ENCODE results near the gene AATF.

AATF gene

DNA sequence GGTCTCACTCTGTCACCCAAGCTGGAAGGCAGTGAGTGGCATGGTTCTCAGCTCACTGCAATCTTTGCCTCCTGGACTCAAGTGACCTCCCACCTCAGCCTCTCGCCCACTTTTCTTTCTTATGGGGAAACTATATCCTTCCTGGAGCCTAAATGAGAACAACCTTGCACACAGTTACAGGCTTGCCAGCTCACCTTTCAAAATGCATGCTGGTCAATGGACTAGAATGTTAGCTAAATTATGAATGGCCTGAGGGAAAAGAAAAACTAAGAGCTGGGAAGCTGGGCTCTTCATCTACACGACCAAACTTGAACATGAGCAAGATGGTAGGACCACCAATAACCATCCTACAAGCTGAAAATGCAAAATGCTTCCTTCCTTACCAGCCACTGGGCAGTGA lies 22.1 kb upstream of the AATF start:
- Mint-ChIP-seq H3K4me1 (peaks cover 96% of the 10 kb centered on the region), H3K9me3 (no peaks in the 10 kb centered on the region), H3K4me3 (no peak overlapping the region), H3K27me3 (ENCODE audit: low read depth, poor library complexity) (peaks cover 61% of the 10 kb centered on the region), H3K36me3 (ENCODE audit: low read depth) (no peaks in the 10 kb centered on the region), H3K27ac (no peak overlapping the region)
- TF ChIP-seq, protein P1, sequence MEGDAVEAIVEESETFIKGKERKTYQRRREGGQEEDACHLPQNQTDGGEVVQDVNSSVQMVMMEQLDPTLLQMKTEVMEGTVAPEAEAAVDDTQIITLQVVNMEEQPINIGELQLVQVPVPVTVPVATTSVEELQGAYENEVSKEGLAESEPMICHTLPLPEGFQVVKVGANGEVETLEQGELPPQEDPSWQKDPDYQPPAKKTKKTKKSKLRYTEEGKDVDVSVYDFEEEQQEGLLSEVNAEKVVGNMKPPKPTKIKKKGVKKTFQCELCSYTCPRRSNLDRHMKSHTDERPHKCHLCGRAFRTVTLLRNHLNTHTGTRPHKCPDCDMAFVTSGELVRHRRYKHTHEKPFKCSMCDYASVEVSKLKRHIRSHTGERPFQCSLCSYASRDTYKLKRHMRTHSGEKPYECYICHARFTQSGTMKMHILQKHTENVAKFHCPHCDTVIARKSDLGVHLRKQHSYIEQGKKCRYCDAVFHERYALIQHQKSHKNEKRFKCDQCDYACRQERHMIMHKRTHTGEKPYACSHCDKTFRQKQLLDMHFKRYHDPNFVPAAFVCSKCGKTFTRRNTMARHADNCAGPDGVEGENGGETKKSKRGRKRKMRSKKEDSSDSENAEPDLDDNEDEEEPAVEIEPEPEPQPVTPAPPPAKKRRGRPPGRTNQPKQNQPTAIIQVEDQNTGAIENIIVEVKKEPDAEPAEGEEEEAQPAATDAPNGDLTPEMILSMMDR (IDR thresholded peaks at IDR 0.05): no peak
- no peak for DNase-seq

DNA sequence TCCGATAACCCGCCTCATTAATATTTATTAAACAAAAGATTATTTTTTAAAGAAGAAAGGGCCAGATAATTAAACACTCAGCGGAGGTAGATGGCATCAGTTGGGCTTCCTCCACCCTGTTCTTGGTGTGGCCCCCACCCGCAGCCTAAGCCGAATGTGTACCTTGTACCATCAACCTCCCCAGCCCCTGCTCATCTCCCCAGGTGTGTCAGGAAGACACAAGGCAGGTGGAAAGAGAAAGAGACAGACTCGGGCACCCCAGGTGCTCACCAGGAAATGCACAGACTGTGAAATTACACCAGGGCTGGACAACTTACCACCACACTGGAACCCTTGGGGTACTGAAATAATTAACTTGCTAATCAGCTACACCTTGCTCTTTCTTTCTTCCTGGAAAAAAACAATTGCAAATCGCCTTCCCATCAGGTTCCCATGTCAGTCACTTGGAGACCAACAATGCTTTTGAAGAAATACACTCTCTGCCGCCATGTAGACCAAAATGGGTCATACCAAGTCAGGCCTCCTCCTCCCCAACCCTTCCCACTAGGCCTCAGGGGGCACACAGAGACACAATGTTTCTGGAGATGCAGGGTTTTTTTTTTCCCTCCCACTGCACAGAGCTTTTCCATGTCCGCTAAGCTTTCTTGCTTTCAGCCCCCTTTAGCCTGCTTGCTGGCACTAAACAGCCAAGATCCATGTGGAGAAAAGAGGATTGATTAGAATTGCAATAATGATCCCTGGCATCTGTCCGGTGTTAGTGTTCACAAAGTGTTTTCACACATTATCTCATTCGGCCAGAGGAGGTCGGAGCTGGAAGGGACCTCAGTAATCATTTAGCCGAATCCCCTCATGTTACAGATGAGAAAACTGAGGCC lies 20.0 kb upstream of the AATF start:
- no peaks in the 10 kb centered on the region for H3K9me3 Mint-ChIP-seq
- TF ChIP-seq, protein P1 (IDR thresholded peaks at IDR 0.05): no peak
- peaks cover 95% of the 10 kb centered on the region for H3K4me1 Mint-ChIP-seq
- peaks cover 81% of the 10 kb centered on the region for H3K27me3 Mint-ChIP-seq (ENCODE audit: low read depth, poor library complexity)
- H3K4me3 Mint-ChIP-seq: peak overlapping the region; percentile 75
- H3K36me3 Mint-ChIP-seq (ENCODE audit: low read depth): no peaks in the 10 kb centered on the region
- DNase-seq: no peak
- H3K27ac Mint-ChIP-seq: no peak overlapping the region

DNA sequence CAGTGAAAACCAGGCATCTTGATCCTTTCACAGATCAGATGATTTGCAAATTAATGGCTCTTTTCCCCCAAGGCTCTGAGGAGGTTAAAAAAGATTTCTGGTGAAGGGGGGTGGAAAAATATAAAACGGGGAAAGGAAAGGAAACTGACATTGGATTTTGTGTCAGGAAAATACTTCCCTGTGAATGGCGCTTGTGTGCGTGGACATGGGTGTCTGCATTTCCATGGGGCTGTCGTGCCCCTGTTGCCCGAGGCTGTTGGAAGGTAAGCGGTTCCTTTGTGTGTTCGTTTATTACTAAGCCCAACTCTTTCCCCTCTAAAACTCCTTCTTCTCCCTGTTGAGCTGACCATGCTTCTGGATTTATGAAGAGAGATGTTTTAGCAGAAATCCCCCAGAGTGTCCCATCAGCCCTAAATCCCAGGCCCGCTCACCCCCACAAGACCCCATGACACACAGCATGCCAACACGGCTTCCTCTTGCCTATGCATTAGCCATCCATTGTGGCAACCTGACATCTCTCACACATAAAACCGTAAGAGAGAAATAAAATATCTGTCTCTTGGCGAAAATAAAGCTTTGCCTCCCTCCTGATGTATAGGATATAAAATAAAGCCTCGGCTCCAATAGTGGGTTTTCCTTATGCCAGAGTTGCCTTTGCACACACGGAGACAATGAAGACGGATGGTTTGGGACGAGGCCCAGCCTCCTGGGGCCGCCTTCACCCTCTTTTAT lies 18.7 kb upstream of the AATF start:
- TF ChIP-seq, protein P1 (IDR thresholded peaks at IDR 0.05): no peak
- Mint-ChIP-seq H3K36me3 (ENCODE audit: low read depth) (no peaks in the 10 kb centered on the region), H3K4me1 (peaks cover 92% of the 10 kb centered on the region), H3K27ac (no peak overlapping the region), H3K9me3 (no peaks in the 10 kb centered on the region), H3K4me3 (peak overlapping the region; percentile 10), H3K27me3 (ENCODE audit: low read depth, poor library complexity) (peaks cover 94% of the 10 kb centered on the region)
- no peak for DNase-seq

DNA sequence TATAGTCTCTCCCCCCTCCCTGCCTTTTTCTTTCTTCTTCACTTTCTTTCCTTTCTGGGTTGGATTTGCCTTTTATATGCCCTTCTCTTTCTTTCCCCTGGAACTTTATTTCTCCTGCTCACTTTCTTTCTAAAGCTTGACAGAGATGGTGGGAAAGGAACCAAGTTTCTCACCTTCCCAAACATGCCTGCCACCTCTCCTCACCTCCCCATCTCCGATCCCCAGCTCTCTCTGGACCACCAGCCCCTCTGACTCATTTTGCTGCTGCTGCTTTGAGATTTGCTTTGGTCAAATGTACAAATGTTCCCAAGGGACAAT lies 18.2 kb upstream of the AATF start:
- H3K4me3 Mint-ChIP-seq: no peak overlapping the region
- peaks cover 94% of the 10 kb centered on the region for H3K27me3 Mint-ChIP-seq (ENCODE audit: low read depth, poor library complexity)
- H3K27ac Mint-ChIP-seq: no peak overlapping the region
- H3K9me3 Mint-ChIP-seq: no peaks in the 10 kb centered on the region
- no peaks in the 10 kb centered on the region for H3K36me3 Mint-ChIP-seq (ENCODE audit: low read depth)
- H3K4me1 Mint-ChIP-seq: peaks cover 92% of the 10 kb centered on the region
- TF ChIP-seq, protein P1 (IDR thresholded peaks at IDR 0.05): no peak
- no peak for DNase-seq

DNA sequence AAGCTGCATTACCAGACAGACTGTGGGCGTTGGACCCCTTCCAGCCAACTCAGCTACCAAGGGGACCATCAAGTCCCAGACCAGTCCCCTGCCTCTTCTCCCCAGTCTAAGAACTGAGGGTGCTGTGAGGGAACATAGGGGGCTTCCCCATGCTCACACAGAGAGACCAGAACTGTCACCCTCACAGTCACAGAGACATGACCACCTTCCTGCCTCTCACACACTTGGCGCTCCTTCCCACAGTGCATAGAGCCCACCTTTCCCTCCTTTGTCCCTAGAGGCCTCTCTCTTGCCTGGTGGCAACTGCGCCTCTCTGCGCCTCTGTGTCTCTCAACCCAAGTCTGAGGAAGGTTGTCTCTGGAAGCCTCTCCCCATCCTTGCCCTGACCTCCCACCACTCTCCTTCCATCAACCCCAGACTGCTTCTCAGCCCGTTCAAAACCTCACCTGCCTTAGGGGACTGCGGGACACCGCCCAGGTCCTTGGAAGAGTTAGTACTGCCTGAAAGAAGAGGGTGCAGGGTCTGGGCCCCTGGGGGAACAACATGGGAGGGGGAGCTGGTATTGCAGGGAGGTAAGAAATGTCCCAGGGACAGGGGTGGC lies 17.6 kb upstream of the AATF start:
- no peaks in the 10 kb centered on the region for H3K36me3 Mint-ChIP-seq (ENCODE audit: low read depth)
- no peak overlapping the region for H3K27ac Mint-ChIP-seq
- no peaks in the 10 kb centered on the region for H3K9me3 Mint-ChIP-seq
- H3K4me1 Mint-ChIP-seq: peaks cover 92% of the 10 kb centered on the region
- TF ChIP-seq, protein P1 (IDR thresholded peaks at IDR 0.05): no peak
- peak overlapping the region; percentile 76 for H3K4me3 Mint-ChIP-seq
- no peak for DNase-seq
- peaks cover 94% of the 10 kb centered on the region for H3K27me3 Mint-ChIP-seq (ENCODE audit: low read depth, poor library complexity)
